Smooth muscle cell (in vitro differentiated cells): ENCODE measurements around the gene TMEM43. TPM values are rescaled to one million over a fixed set of nuclear protein-coding genes. Genes with fewer than 3 reads are reported as not detected.

ENCODE experiments used
- DNase-seq: peaks from one replicate; lab custom pipeline; 2025; ENCODE audit not compliant: unreplicated experiment; lab: John Stamatoyannopoulos, UW
- H2AFZ ChIP-seq: fragments of 200-600 bp; sonication (generic); 2 replicates; pipeline ENCODE4 v1.6.0; 2016; ENCODE audit warnings: antibody characterized with exemption, low read depth, mild to moderate bottlenecking
- H3F3A ChIP-seq: fragments of 200-600 bp; sonication (generic); 2 replicates; pipeline ENCODE4 v1.6.0; 2017; ENCODE audit warnings: antibody characterized with exemption, low read depth
- H3K27ac ChIP-seq: fragments of 200-600 bp; sonication (generic); 2 replicates; pipeline ENCODE4 v1.5.1; 2016; ENCODE audit warnings: low read depth, mild to moderate bottlenecking
- H3K27me3 ChIP-seq: fragments of 200-600 bp; sonication (generic); 2 replicates; pipeline ENCODE4 v1.6.1; 2016; ENCODE audit warnings: low read depth, mild to moderate bottlenecking
- H3K36me3 ChIP-seq: fragments of 200-600 bp; sonication (generic); 2 replicates; pipeline ENCODE4 v1.5.1; 2016; ENCODE audit warnings: low read depth
- H3K4me1 ChIP-seq: fragments of 200-600 bp; sonication (generic); 2 replicates; pipeline ENCODE4 v1.5.1; 2016; ENCODE audit warnings: low read depth
- H3K4me2 ChIP-seq: fragments of 200-600 bp; sonication (generic); 2 replicates; pipeline ENCODE4 v1.6.0; 2016; ENCODE audit warnings: mild to moderate bottlenecking
- H3K4me3 ChIP-seq: fragments of 200-600 bp; sonication (generic); 2 replicates; pipeline ENCODE4 v1.5.1; 2016; ENCODE audit warnings: mild to moderate bottlenecking
- H3K79me2 ChIP-seq: fragments of 200-600 bp; sonication (generic); 2 replicates; pipeline ENCODE4 v1.6.0; 2016; ENCODE audit warnings: low read depth, mild to moderate bottlenecking
- H3K9ac ChIP-seq: fragments of 200-600 bp; sonication (generic); 2 replicates; pipeline ENCODE4 v1.6.0; 2016; ENCODE audit warnings: low read depth
- H3K9me3 ChIP-seq: fragments of 200-600 bp; sonication (generic); replicated peaks from 2 replicates; pipeline ENCODE4 v1.5.1; 2016; ENCODE audit warnings: low read depth
- H4K20me1 ChIP-seq: fragments of 200-600 bp; sonication (generic); 2 replicates; pipeline ENCODE4 v1.6.0; 2016; ENCODE audit warnings: low read depth
- CTCF ChIP-seq: fragments of 200-600 bp; sonication (generic); IDR thresholded peaks from 2 replicates; pipeline ENCODE4 v1.5.1; 2017; ENCODE audit warnings: borderline replicate concordance, mild to moderate bottlenecking, antibody characterized with exemption; ENCODE audit not compliant: insufficient read depth, poor library complexity, severe bottlenecking
- WGBS: methylation state at CpG from one replicate; pipeline ENCODE4 v1.1.7; 2016; ENCODE audit warnings: low lambda C conversion rate; 5-methylcytosine and 5-hydroxymethylcytosine counted together
- polyA plus RNA-seq: library from polyadenylated mRNA; unstranded; fragments of >200 nt; fragmentation: Nextera tagmentation; extraction: Ambion mirVana; gene quantifications from 2 replicates; pipeline ENCODE4 v1.2.1, GENCODE V29; 2016
- total RNA-seq: library from RNA; depleted of rRNA; stranded (reverse); fragments of >200 nt; gene quantifications from 2 replicates; pipeline ENCODE4 v1.2.3, GENCODE V29; 2014

TMEM43 gene
- total and polyA plus RNA-seq, 2 experiments from 2014 or later, result 60.1 to 81.1 TPM

DNA sequence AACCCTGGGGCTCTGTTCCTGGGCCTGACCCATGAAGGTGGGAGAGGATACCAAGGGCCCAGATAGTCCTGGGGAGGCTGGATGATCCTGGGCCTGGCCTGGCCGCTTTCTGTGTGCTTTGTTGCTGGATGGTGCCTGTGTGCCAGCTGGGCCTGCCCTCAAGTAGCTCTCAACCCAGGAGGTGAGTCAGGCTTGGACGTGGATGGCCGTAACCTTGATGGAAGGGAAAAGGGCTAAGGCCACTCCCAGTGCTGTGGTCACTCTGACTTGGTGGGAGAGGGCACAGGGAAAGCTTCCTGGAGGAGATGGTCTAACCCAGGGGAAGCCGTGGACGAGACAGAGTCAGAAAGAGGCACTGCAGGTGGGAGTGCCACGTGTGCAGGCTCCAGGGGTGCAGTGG is 9.4 kb downstream of the TMEM43 start:
- Histone ChIP-seq H3K36me3 (no peaks in the 10 kb centered on the region), H3K27ac (no peak overlapping the region), H3K4me2 (no peak overlapping the region), H3K79me2 (peaks cover 5% of the 10 kb centered on the region), H3K9me3 (no peaks in the 10 kb centered on the region), H3K9ac (no peak overlapping the region), H3F3A (no peaks in the 10 kb centered on the region), H3K27me3 (no peaks in the 10 kb centered on the region), H3K4me1 (no peaks in the 10 kb centered on the region), H3K4me3 (no peak overlapping the region), H4K20me1 (peaks cover 18% of the 10 kb centered on the region), H2AFZ (no peak overlapping the region)
- DNase-seq, result no peak
- WGBS, result 96% methylated on average over 6 of the region's 6 CpGs
- no peak for TF ChIP-seq CTCF

GRCh38 chr3:14135581-14135980 is 10.7 kb downstream of the TMEM43 start:
- H3K79me2 ChIP-seq, result no peaks in the 10 kb centered on the region
- H4K20me1 ChIP-seq, result peaks cover 5% of the 10 kb centered on the region
- no peak overlapping the region for H3K27ac ChIP-seq
- no peaks in the 10 kb centered on the region for H3K27me3 ChIP-seq
- 89% methylated on average over 11 of the region's 11 CpGs for WGBS
- no peak overlapping the region for H3K4me3 ChIP-seq
- no peaks in the 10 kb centered on the region for H3K9me3 ChIP-seq
- no peak overlapping the region for H3K9ac ChIP-seq
- H2AFZ ChIP-seq, result no peak overlapping the region
- TF ChIP-seq CTCF, result no peak
- H3K36me3 ChIP-seq, result no peaks in the 10 kb centered on the region
- no peaks in the 10 kb centered on the region for H3K4me1 ChIP-seq
- DNase-seq, result no peak
- no peaks in the 10 kb centered on the region for H3F3A ChIP-seq
- no peak overlapping the region for H3K4me2 ChIP-seq

- WGBS, result 85% methylated on average over 3 of the region's 3 CpGs
- Histone ChIP-seq H3K36me3 (no peaks in the 10 kb centered on the region), H3K4me1 (no peaks in the 10 kb centered on the region), H2AFZ (no peak overlapping the region), H3F3A (peaks cover 4% of the 10 kb centered on the region), H3K27me3 (no peaks in the 10 kb centered on the region), H3K4me3 (no peak overlapping the region), H3K79me2 (no peaks in the 10 kb centered on the region), H4K20me1 (no peaks in the 10 kb centered on the region), H3K4me2 (no peak overlapping the region), H3K9me3 (no peaks in the 10 kb centered on the region), H3K9ac (no peak overlapping the region), H3K27ac (no peak overlapping the region)
- no peak for TF ChIP-seq CTCF
- no peak for DNase-seq
These were observed 12.2 kb downstream of the TMEM43 start for GRCh38 chr3:14137004-14137403.

GRCh38 chr3:14137445-14137844 is 12.6 kb downstream of the TMEM43 start:
- Histone ChIP-seq H3K9me3 (no peaks in the 10 kb centered on the region), H3F3A (peaks cover 8% of the 10 kb centered on the region), H3K79me2 (no peaks in the 10 kb centered on the region), H3K4me3 (no peak overlapping the region), H3K9ac (no peak overlapping the region), H3K27ac (no peak overlapping the region), H2AFZ (no peak overlapping the region), H3K36me3 (no peaks in the 10 kb centered on the region), H3K27me3 (no peaks in the 10 kb centered on the region), H3K4me1 (no peaks in the 10 kb centered on the region), H4K20me1 (no peaks in the 10 kb centered on the region), H3K4me2 (no peak overlapping the region)
- TF ChIP-seq CTCF, result no peak
- no peak for DNase-seq
- WGBS, result 96% methylated on average over 3 of the region's 3 CpGs
